ENCODE data around the gene ACTL10.

- TF ChIP-seq CREB1 (IDR thresholded peaks at IDR 0.05; ENCODE audit: low read depth), result no peak
- TF ChIP-seq FOXM1 (IDR thresholded peaks at IDR 0.05; ENCODE audit: borderline replicate concordance, low read depth), result no peak
- TF ChIP-seq, protein P1, sequence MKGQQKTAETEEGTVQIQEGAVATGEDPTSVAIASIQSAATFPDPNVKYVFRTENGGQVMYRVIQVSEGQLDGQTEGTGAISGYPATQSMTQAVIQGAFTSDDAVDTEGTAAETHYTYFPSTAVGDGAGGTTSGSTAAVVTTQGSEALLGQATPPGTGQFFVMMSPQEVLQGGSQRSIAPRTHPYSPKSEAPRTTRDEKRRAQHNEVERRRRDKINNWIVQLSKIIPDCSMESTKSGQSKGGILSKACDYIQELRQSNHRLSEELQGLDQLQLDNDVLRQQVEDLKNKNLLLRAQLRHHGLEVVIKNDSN (IDR thresholded peaks at IDR 0.05), result no peak
- TF ChIP-seq EP300 (IDR thresholded peaks at IDR 0.05; ENCODE audit: borderline replicate concordance), result no peak
- TF ChIP-seq TEAD4 (IDR thresholded peaks at IDR 0.05), result no peak
- TF ChIP-seq NFIC (IDR thresholded peaks at IDR 0.05), result no peak
- peak; percentile 41; the same call in 1 of the 2 replicates for TF ChIP-seq ZBTB7A (IDR thresholded peaks at IDR 0.05; ENCODE audit: low read depth)
- no peak for TF ChIP-seq TCF12 (IDR thresholded peaks at IDR 0.05; ENCODE audit: low read depth)
- TF ChIP-seq, protein P2, sequence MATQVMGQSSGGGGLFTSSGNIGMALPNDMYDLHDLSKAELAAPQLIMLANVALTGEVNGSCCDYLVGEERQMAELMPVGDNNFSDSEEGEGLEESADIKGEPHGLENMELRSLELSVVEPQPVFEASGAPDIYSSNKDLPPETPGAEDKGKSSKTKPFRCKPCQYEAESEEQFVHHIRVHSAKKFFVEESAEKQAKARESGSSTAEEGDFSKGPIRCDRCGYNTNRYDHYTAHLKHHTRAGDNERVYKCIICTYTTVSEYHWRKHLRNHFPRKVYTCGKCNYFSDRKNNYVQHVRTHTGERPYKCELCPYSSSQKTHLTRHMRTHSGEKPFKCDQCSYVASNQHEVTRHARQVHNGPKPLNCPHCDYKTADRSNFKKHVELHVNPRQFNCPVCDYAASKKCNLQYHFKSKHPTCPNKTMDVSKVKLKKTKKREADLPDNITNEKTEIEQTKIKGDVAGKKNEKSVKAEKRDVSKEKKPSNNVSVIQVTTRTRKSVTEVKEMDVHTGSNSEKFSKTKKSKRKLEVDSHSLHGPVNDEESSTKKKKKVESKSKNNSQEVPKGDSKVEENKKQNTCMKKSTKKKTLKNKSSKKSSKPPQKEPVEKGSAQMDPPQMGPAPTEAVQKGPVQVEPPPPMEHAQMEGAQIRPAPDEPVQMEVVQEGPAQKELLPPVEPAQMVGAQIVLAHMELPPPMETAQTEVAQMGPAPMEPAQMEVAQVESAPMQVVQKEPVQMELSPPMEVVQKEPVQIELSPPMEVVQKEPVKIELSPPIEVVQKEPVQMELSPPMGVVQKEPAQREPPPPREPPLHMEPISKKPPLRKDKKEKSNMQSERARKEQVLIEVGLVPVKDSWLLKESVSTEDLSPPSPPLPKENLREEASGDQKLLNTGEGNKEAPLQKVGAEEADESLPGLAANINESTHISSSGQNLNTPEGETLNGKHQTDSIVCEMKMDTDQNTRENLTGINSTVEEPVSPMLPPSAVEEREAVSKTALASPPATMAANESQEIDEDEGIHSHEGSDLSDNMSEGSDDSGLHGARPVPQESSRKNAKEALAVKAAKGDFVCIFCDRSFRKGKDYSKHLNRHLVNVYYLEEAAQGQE (IDR thresholded peaks at IDR 0.05; ENCODE audit: low read depth), result no peak
- no peak for TF ChIP-seq TAF1 (IDR thresholded peaks at IDR 0.05; ENCODE audit: low read depth)
- 0 out of 2 replicates have a peak, but pooled peaks have one; percentile 4 for TF ChIP-seq EGR1 (IDR thresholded peaks at IDR 0.05)
- no peak for TF ChIP-seq RAD21 (IDR thresholded peaks at IDR 0.05; ENCODE audit: low read depth)
- no peak for TF ChIP-seq YY1 (IDR thresholded peaks at IDR 0.05; ENCODE audit: low read depth)
Measured at GRCh38 chr20:33673410-33674293, 6.9 kb downstream of the ACTL10 start.

Data from Ishikawa (cell line).